Hematopoietic multipotent progenitor cell treated with erythropoietin and hydrocortisone succinate and interleukin-3 and kit ligand, for 4 days (in vitro differentiated cells): ENCODE data around the gene REV1.
"Not testable (repeated sequence)": the region's sequence is repeated elsewhere in the genome, so short reads cannot be mapped to it uniquely, and the experiment has no call there.

Experiments
- DNase-seq: peaks from one replicate; pipeline ENCODE4 v3.0.0-alpha.2; 2015

The REV1 gene

DNA sequence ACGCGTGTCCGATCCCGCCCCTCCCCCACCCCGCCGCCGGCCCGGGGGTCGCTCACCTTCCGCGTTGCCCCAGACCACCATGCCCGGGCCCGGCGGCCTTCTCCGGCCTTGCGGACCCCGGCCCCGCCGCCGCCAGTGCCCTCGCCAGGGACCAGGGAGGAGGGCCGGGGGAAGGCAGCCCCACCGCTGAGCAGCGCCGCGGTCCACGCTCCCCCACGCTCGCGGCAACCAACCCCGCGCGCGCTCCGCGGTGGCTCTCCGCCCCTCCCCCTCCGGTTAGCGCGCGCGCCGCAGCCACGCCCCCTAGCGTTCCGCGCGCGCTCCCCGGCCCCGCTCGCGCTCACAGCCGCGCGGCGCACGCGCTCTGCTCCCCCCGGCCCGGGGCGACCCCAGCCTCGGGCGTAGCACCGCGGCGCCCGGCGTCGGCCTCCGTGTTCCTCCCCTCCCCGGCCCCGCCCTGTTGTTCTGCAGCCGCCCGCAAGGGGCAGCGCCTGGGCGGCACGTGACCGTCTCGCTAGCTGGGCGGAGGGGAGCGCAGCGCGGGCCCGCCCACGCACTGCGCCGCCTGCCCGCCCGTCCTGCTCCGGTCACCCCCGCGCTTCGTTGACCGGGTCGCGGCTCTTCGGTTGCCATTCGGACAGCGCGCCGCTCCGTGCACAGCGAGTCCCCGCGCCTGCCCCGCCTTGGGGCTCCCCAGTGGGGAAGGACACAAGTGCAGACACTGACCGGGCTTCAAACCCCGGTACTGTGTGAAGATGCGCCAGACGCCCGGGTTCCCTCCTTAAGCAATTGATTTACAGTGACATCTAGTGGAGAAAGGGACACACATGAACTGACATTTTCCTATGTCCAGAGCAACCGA, at the start of gene REV1:
REV1 (minus strand) TSS at position 257 of the 862 bp plus-strand sequence. CDS start 25,042 bp downstream, outside the sequence.
- DNase-seq = peak; percentile 98

DNA sequence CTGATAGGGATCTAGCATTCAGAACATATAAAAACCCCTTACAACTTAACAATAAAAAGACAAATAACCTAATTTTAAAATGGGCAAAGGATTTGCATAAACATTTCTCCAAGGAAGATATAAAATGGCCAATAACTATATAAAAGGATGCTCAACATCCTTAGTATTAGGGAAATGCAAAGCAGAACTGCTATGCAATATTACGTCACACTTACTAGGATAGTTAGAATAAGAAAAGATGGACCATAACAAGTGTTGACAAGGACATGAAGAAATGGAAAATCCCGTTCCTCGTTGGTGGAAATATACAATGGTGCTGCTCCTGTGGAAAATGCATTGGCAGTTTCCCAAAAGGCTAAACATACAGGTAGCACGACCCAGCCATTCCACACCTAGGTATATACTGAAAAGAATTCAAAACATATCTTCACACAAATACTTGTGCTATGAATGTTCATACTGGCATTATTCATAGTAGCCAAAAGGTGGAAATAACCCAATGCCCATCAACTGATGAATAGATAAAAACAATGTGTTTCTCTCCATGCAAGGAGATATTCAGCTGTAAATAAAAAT, 48.2 kb upstream of the REV1 start:
- DNase-seq = no peak

DNA sequence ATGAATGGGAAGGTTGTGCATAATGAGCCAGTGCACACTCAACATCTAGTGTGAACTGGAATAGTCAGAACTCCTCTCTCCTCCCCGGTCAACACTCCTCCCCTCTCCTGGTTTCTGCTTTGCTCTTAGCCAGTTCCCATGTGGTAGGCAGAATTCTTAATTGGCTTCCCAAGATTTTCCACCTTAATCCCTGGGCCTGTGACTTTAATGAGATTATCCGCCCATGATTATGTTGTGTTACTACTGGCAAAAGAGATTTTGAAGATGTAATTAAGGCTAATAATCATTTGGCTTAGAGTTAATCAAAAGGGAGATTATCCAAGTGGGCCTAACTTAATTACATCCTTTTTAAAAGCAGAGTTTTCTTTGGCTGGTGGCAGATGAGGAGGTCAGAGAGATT, 34.2 kb upstream of the REV1 start:
- no peak for DNase-seq

DNA sequence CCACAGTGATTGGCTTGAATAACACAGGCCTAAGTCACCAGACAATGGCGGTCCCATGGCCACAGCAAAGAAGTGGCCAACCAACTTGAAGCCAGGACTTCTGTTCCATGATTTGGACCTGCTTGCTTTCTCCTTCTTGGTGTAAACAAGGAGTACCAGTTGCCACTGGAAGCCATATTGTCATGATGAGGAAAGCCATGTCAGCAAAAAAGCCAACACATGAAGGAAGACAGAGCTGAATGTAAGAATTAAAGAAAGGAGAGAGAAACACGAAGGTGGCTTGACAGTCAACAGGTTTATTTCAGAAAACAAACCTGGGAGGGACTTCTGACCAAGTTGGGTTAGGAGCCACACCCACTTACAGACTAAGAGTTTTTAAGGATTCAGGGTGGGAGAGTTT, 32.3 kb upstream of the REV1 start:
- no peak for DNase-seq

DNA sequence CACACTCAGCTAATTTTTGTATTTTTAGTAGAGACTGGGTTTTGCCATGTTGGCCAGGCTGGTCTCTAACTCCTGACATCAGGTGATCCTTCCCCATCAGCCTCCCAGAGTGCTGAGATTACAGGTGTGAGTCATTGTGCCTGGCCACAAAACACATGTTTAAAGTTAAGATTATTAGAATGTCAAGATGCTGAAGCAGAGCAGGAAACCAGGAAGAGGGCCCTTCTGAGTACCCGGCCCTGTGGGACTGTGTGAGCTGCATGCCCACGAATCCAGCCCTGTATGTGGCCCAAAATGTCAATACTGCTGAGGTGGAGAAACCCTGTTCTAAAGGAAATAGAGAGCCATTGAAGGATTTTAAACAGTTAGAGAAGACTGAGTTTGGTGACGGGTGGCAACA, 31.0 kb upstream of the REV1 start:
- DNase-seq = no peak

DNA sequence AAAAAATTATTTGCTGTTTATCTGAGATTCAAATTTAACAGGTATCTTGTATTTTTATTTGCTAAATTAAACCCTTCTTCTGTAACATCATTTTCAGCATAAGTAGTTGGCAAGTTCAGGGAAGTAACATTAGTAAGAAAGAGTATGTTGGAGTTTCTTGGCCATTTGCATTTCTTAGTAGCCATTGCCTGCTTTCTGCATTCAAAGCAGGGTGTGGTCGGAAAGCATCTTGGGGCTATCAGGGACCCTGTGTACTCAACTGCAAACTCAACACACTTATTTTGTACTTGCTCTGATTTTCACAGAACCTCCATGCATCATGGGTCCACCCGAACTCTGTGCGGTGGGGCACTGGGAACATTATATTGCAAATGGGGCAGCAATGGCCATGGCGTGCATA, 30.4 kb upstream of the REV1 start:
- DNase-seq = no peak

DNA sequence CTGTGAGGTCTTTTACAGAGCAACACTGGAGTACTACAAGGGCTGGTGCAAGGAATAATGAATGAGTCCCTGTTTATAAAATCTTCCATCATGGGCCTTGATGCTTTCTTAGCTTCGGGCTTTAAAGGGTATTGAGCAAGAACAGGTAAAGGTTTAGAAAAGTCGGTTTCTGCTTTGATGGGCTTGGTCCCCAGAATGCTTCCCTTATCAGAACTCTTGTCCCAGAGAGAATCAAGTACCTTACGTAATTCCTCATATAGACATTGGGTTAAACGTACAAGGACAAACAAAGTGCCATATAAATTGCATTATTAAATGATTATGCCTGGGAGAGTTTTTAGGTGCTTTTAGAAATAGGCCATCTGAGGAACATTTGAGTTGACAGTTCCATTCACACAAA, 24.5 kb upstream of the REV1 start:
- DNase-seq = no peak

DNA sequence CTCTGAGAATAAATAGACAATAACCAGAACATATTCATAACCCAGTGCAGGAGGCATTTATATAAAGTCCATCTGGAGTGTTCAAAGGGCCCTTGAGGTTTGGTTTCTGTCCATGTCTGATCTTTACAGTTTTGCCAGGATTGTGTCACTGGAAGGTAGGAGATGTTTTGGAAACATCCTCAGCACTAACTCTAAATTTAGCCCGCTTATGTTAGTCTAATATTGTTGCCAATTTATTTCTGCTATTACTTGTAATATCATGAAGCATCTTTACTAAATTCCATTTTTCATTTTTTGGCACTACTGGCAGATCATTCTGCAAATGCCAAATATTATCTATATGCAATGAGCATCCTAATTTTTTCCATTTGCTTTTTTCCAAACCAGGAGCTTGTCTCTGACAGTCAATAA, 22.4 kb upstream of the REV1 start:
- no peak for DNase-seq

DNA sequence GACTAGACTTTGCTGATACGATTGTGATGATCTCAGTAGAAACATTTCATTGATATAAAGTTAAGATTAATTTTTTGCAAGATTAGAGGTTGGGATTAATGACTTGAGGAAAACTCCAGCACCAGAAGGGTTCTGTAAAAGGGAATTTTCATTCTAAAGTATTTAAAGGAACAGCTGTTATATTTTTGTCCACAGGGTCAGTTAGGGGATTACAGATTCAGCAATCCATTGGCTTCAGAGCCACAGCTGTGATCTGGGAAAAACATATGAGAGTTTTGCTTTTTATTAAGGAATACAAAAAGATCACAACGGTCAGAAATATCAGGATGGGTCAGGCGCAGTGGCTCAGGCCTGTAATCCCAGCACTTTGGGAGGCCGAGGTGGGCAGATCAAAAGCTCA, 19.6 kb upstream of the REV1 start:
- no peak for DNase-seq

DNA sequence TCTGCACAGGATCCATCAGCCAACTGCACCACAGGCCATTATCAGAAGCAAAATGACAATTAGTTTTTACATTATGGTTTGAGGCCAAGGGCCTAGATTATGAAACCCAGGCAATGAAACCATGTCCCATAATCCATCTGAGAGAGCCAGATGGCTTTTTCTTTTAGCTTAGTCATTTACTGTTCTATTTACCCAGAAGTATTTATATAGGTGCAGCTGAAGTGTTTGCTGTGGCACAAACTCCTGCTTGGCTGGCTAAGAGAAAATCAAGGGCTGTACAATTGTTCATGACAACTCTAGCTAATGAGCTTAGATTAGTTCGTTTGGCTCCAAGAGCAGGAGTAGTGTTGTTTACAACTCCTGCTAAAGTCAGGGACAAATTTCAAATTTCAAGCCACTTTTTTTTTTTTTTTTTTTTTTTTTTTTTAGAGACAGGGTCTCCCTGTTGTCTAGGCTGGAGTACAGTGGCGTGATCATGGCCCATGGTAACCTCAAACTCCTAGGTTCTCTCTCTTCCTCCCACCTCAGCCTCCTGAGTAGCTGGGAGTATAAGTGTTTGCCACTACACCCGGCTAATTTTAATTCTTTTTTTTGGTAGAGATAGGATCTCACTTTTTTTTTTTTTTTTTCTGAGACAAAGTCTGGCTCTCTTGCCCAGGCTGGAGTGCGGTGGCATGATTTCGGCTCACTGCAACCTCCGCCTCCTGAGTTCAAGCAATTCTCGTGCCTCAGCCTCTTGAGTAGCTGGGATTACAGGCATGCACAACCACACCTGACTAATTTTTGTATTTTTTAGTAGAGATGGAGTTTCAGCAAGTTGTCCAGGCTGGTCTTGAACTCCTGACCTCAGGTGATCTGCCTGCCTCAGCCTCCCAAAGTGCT, 18.4 kb upstream of the REV1 start:
- peak; percentile 40 for DNase-seq

DNA sequence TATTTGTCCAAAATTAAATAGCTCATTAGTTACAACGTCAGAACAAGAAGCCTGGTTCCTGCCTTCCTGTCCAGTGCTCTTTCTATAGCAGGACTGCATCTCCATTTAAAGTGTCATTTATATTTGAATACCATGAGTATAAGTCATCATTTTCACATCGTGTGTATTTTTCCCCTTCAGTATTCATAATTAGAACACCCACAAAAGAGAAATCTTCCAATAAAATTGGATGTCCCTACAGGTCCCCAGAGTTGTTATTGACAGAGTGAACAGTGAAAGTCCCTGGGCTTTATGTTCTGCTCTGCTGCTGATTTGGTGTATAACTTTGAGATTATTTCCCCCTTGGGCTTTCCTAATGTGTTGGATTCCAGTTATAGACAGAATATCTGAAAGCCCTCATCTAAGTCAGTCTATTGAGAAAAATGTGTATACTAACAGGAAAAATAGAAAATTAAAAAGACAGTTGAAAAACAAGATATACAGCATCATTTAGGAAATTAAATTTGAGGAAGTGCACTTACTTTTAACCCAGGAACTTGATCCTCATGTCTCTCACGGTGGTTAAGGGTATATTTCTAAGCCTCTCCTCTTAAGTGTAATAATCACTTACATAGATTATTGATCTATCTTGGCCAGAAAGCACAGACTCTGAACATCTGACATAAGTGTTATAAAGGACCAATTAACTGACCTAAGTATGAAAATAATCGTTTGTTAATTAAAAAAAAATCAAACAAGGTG, 15.2 kb upstream of the REV1 start:
- DNase-seq = no peak

DNA sequence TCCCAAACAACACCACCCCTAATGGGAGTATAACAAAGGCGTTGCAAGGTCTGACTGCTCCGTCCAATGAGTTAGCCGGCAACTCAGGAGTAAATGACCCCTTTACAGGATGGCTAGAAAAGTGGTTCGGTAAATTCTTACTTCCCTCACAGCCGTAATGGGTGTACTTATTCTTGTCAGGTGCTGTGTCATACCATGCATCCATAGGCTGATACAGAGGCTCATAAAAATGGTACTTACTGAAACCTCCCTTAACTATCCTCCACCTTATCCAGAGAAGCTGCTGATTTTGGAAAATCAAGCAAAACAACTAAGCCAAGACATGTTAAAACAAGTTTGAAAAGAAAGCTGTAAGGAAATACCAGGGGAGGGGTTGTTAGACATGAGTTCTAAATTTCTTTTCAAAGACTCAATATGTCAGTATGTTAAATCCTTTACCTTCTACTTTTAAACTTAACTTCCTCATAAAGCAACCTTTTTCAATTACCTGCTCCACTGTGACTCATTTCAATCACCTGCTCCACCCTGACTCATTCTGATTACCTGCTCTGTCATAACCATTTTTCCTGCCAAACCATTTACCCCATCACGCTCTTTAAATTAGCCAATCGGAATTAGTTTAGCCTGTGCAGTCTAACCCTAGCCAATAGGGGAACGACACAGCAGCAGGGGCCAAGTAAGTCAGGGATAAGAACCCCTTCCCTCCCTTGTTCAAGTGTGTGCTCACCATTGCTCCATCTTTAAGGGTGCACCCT, 14.0 kb upstream of the REV1 start:
- DNase-seq = not testable (repeated sequence)

DNA sequence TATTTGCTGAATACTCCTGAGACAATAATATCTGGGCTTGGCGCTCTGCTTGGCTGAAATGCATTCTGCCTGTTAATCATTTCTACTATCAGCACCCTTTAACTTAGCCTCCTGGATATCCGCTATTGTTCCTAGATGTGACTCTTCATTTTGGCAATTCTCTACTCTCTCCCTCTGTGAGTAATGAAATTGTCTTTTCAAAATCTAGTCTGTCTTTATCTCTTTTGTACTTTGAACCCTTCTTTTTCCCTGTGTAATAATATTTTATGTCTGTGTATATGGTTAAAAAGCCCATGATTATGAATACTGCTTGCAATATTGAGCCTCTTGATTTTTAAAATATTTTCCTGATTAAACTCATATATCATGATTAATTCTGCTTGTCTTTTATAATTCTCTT, 6.2 kb upstream of the REV1 start:
- no peak for DNase-seq

DNA sequence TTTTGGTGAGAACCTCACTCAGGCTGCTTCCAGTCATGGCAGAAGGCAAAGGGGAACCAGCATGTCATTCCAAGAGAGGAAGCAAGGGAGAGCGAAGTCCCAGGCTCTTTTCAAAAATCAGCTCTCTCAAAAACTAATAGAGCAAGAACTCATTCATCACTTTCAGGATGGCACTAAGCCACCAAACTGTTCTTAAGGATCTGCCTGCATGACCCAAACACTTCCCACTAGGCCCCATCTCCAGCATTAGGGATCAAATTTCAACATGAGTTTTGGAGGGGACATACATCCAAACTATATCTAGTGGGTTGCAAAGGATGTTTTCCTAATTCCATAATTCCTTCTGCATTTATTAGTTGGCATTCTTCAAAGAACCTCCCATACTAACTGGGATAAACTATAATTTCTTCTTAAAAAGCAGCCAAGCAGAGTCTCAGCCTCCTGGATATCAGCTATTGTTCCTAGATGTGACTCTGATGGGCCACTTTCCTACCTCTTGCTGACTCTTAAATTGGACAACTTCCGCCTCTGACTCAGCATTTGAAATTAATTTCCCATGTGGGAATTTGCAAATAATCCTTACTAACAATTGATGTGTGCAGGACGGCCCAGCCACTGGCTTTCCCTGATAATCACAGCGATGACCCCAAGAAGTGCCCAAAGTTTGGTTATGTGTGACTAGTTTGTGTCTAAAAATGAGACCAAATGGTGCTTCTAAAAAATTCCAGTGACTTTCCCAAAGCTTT, 5.5 kb upstream of the REV1 start:
- no peak for DNase-seq

DNA sequence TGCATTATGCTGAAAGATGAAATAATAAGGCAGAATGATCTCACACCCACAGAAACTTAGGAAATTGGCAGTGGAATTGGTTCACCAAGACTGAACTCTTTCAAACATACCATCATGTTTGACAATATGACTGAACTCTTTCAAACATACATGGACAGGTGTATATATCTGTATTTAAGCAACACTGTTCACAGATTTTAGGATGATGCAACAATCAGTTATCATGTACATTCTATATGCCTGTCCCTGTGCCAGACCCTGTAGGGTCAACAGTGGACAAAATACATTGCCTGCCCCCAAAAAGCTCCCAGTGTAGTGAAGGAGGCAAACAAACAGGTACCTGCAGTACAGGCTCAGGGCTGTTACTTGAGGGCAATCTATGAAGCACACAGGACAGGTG, 2.9 kb upstream of the REV1 start:
- DNase-seq = no peak

DNA sequence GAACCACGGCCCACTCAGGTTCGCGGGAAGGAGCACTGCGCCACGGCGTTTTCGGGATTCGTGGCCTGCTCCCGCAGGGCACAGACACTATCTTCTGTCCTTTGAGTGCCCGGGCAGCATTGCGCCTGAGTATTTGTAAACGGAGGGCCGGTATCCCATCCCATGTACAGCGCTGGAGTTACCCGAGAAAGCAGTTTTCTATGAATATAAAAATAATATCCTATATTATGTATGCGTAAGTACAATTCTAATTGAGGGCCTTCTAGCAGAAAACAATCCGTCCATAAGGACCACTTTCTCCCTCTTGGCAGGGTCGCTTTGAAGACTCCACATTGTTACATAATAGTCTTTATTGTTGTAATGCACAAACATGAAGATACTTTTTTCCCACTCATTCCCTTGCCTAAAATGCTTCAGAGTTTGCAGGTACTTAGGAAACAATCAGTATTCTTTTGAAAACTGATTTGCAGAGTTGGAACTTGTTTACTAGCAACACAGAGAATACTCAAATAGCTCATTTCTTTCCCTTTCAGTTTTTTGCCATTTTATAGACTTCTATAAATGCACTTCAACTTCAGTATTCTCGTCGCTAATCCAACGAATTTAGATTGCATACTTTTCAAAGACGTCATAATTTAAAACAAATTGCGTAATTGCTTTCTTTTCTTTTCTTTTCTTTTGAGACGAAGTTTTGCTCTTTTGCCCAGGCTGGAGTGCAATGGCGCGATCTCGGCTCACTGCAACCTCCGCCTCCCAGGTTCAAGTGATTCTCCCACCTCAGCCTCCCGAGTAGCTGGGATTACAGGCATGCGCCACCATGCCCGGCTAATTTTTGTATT, 1.0 kb upstream of the REV1 start:
- no peak for DNase-seq

DNA sequence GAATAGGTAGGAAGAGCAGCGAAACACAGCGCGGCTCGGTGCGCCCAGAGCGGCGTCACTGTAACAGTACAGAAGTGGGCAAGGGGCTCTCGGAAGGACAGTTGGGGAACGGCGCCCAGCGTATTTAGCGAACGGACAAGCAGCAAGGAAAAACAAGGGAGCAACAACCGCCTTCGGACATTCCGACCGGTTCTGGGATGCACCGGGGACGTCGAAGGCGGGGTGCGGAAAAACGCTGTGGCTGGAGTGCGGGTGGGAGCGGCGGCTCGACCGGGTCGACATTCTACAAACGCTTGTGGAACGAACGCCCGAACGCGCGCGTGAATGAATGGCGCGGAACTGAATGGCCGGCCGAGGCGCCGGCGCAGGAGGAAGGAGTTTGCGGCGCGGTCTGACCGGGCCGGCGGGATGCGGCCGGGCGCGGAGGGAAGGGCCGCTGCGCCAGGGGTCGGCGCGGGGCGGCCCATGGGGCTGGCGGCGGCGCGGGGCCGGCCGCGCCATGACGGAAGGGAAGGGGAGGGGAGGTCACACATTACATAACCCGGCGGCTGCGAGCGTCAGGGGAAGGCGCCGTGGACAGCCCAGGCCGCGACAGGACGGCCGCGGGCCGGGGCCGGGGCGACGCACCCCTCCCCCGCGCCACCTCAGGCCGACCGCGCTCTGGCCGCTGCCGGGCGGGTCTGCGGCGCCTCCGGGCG, 605 bp downstream of the REV1 start:
- DNase-seq = peak; percentile 83

DNA sequence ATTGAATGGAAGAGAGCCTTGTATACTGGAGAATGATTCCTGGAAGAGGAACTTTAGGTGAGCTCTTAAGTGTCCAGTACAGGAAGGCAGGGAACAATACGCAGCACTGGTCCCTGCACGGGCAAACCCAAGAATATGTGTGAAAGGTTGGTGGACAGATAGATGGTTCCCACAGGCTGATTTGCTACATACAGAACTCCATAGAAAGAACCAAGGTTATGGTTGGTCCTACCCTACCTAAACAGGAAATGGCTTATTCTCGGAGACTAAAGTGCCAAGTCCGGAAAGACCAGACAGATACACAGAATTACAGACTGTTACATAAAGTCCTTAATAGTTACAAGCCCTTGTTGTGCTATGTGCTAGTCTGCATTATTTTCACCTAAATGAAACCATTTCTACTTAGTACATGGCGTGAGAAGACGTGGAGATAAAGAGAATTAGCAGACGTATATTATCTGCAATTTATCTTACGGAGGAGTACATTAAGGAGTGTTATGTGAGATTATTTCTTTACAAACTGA, 1.2 kb downstream of the REV1 start:
- peak; percentile 69 for DNase-seq

DNA sequence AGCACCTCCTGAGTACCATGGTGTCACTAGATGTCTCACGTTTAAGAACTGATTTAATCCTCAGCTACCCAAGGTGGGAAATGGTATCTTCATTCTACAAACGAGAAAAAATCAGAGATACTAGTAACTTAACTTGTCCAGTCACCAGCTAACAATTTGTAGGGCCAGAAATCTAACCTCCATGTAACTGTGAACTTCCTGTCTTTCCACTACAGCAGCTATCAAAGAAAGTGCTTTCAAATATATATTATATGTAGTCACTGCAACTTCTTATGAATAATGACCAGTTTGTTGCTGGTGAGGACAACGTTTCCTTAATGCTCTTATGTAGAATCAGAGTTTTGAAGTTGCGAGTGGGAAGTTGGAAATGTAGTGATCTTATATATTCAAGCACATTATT, 1.9 kb downstream of the REV1 start:
- DNase-seq = no peak

DNA sequence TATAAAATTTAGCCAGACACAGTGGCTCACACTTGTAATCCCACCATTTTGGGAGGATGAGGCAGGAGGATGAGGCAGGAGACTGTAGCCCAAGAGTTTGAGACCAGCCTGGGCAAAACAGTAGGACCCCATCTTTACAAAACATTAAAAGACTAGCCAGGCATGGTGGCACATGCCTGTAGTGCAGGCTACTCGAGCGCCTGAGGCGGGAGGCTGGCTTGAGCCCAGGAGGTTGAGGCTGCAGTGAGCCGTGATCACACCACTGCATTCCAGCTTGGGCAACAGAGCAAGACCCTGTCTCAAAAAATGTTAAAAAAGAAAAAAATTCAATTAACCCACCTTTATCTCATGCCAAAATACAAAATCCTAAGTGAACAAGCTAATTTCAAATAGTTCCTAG, 4.0 kb downstream of the REV1 start:
- no peak for DNase-seq
